OCI-LY3 (cell line): Measurements from ENCODE around the gene PLOD2.

Source experiments
- H2AFZ ChIP-seq: fragments of 200-600, 300-600 bp; shearing (Covaris generic); 2 replicates; pipeline ENCODE4 v1.6.0; 2014; ENCODE audit warnings: antibody characterized with exemption, low read depth, low read length
- H3K27ac ChIP-seq: fragments of 200-600, 300-600 bp; sonication (generic); 2 replicates; pipeline ENCODE4 v1.5.1; 2014; ENCODE audit warnings: mild to moderate bottlenecking, low read length, moderate library complexity, mixed read lengths
- H3K27me3 ChIP-seq: fragments of 200-600, 300-600 bp; sonication (generic); 2 replicates; pipeline ENCODE4 v1.6.1; 2014; ENCODE audit warnings: low read depth, low read length, mixed read lengths
- H3K36me3 ChIP-seq: fragments of 200-600, 300-600 bp; sonication (generic); replicated peaks from 2 replicates; pipeline ENCODE3; 2014; ENCODE audit warnings: low read depth, low read length, mixed read lengths
- H3K4me1 ChIP-seq: fragments of 300-600, 200-600 bp; sonication (generic); 2 replicates; pipeline ENCODE4 v1.6.1; 2014; ENCODE audit warnings: low read length, mixed read lengths
- H3K4me2 ChIP-seq: fragments of 200-600, 300-600 bp; sonication (generic); 2 replicates; pipeline ENCODE4 v1.6.1; 2014; ENCODE audit warnings: low read length, mixed read lengths
- H3K4me3 ChIP-seq: fragments of 300-600, 200-600 bp; sonication (generic); 2 replicates; pipeline ENCODE4 v1.5.1; 2014; ENCODE audit warnings: antibody characterized with exemption, mild to moderate bottlenecking, low read length, moderate library complexity
- H3K79me2 ChIP-seq: fragments of 300-600, 200-600 bp; shearing (Covaris generic); 2 replicates; pipeline ENCODE4 v1.6.1; 2014; ENCODE audit warnings: mild to moderate bottlenecking, low read length, mixed read lengths
- H3K9ac ChIP-seq: fragments of 300-600, 200-600 bp; shearing (Covaris generic); 2 replicates; pipeline ENCODE4 v1.6.0; 2014; ENCODE audit warnings: mild to moderate bottlenecking, low read length, moderate library complexity
- H3K9me3 ChIP-seq: fragments of 200-600, 300-600 bp; shearing (Covaris generic); 2 replicates; pipeline ENCODE4 v1.6.1; 2014; ENCODE audit warnings: low read length, mixed read lengths; ENCODE audit not compliant: insufficient read depth
- H4K20me1 ChIP-seq: fragments of 200-600, 300-600 bp; sonication (generic); 2 replicates; pipeline ENCODE4 v1.6.1; 2016; ENCODE audit warnings: low read length, mixed read lengths; ENCODE audit not compliant: insufficient read depth
- EZH2phosphoT487 ChIP-seq: fragments of 200-600 bp; shearing (Covaris generic); IDR thresholded peaks from 2 replicates; pipeline ENCODE4 v1.6.1; 2018; ENCODE audit warnings: antibody characterized with exemption, mixed run types, low read depth
- TF ChIP-seq, protein P1 (sequence below): fragments of 200-600, 300-600 bp; sonication (generic); IDR thresholded peaks from 2 replicates; pipeline ENCODE4 v1.5.1; 2014; ENCODE audit warnings: antibody characterized with exemption, low read length, low read depth

Gene PLOD2

DNA sequence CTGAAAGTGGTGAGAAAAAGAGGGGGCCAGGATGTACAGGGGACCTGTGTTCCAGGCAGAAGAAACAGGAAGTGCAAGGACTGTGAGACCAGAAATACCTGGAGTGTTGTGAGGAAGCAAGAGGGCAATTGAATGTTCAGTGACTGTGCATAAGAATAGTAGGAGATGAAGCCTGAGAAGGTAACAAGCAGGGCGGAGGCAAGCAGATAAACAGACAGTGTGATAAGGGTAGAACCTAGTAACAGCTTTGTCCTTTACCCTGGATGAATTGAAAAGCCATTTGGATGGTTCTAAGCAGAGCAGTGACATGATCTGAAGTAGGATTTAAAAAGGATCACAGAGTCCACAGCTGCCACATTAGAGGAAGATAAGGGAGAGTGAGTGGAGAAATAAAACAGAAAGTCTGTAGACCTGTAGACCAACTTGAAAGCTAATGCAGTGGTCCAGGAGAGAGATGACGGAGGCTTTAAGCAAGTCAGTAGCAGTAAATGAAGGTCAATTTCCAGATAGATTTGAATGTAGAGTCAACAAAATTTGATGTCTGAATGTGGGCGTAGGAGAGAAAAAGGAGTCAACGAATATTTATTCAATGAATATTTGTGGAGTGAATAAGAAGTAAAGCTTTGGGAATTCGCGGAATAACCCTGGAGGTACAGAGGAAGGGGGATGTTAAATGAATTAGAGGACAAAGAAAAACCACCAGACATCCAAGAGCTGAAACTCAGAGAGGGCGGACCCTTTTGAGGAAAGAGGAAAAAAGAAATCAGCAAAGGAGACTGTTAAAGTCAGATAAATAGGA lies 4.2 kb upstream of the PLOD2 start:
- no peak overlapping the region for H2AFZ ChIP-seq
- no peak for TF ChIP-seq EZH2phosphoT487
- TF ChIP-seq, protein P1, sequence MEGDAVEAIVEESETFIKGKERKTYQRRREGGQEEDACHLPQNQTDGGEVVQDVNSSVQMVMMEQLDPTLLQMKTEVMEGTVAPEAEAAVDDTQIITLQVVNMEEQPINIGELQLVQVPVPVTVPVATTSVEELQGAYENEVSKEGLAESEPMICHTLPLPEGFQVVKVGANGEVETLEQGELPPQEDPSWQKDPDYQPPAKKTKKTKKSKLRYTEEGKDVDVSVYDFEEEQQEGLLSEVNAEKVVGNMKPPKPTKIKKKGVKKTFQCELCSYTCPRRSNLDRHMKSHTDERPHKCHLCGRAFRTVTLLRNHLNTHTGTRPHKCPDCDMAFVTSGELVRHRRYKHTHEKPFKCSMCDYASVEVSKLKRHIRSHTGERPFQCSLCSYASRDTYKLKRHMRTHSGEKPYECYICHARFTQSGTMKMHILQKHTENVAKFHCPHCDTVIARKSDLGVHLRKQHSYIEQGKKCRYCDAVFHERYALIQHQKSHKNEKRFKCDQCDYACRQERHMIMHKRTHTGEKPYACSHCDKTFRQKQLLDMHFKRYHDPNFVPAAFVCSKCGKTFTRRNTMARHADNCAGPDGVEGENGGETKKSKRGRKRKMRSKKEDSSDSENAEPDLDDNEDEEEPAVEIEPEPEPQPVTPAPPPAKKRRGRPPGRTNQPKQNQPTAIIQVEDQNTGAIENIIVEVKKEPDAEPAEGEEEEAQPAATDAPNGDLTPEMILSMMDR = no peak
- no peak overlapping the region for H3K4me3 ChIP-seq
- no peaks in the 10 kb centered on the region for H3K9me3 ChIP-seq
- no peak overlapping the region for H3K9ac ChIP-seq
- no peak overlapping the region for H3K4me2 ChIP-seq
- no peaks in the 10 kb centered on the region for H3K4me1 ChIP-seq
- no peaks in the 10 kb centered on the region for H3K27me3 ChIP-seq
- no peaks in the 10 kb centered on the region for H3K36me3 ChIP-seq
- H4K20me1 ChIP-seq = no peaks in the 10 kb centered on the region
- no peak overlapping the region for H3K27ac ChIP-seq
- H3K79me2 ChIP-seq = no peaks in the 10 kb centered on the region

DNA sequence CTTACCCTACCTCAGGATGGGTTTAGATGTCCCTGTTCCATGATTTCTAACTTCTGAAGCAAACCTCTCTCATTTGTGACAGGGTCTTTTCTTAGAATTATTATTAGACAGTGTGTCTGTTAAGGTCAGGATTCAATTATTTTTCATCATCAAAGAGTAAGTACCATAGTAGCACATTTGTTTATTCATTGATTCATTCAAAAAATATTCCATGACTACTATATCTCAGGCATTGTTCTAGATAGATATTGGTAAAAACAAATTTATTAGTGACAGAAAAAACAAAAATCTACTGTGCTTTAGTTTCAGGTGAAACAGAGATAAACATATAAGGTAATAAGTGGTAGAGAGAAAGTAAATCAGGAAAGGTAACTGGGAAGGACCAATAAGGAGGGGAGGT lies 3.5 kb upstream of the PLOD2 start:
- Histone ChIP-seq H4K20me1 (no peaks in the 10 kb centered on the region), H3K79me2 (no peaks in the 10 kb centered on the region), H3K36me3 (no peaks in the 10 kb centered on the region), H3K4me1 (no peaks in the 10 kb centered on the region), H3K4me2 (no peak overlapping the region), H3K4me3 (no peak overlapping the region), H2AFZ (no peak overlapping the region), H3K27me3 (no peaks in the 10 kb centered on the region), H3K27ac (no peak overlapping the region), H3K9ac (no peak overlapping the region), H3K9me3 (no peaks in the 10 kb centered on the region)
- TF ChIP-seq, protein P1 = no peak
- TF ChIP-seq EZH2phosphoT487 = no peak

DNA sequence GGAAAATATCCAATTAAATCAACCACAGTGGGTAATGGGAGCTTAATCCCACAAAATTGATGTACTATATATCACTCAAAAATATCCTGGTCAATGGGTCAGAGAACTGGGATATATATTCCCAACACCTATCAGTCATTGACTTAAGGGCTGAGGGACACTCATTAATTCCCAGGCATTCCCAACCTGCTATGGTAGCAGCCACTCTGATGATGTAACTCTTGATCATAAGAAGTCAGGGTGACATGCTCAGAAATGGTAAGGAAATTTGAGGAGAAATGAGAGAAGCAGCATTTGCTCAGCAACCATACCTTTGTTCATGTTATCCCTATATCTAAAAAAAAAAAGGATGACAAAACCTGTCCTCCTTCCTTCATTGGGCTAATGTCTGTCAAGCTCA lies 3.1 kb upstream of the PLOD2 start:
- Histone ChIP-seq H3K9me3 (no peaks in the 10 kb centered on the region), H3K9ac (no peak overlapping the region), H4K20me1 (no peaks in the 10 kb centered on the region), H3K4me3 (no peak overlapping the region), H3K27ac (no peak overlapping the region), H3K79me2 (no peaks in the 10 kb centered on the region), H2AFZ (no peak overlapping the region), H3K36me3 (no peaks in the 10 kb centered on the region), H3K27me3 (no peaks in the 10 kb centered on the region), H3K4me2 (no peak overlapping the region), H3K4me1 (no peaks in the 10 kb centered on the region)
- no peak for TF ChIP-seq EZH2phosphoT487
- TF ChIP-seq, protein P1 = no peak

DNA sequence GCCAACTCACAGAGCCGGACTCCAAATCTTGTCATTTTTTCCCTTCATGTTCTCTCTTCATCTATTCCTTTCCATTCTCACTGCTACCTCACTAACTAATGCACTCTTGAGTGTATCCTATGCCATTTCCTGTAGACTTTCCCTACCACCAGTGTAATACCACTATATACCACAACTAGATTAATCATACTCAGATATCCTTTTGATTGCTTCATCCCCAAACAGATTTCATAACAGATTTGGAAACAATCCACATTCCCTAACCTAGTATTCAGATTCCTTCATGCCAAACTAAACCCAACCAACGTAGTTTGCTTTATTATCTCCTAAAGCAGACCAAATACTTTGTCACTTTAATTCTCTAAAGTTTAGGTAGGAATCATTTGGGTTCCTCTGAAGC lies 2.6 kb upstream of the PLOD2 start:
- Histone ChIP-seq H3K27me3 (no peaks in the 10 kb centered on the region), H3K4me3 (no peak overlapping the region), H3K4me1 (no peaks in the 10 kb centered on the region), H4K20me1 (no peaks in the 10 kb centered on the region), H3K4me2 (no peak overlapping the region), H3K9me3 (no peaks in the 10 kb centered on the region), H3K79me2 (no peaks in the 10 kb centered on the region), H3K9ac (no peak overlapping the region), H3K27ac (no peak overlapping the region), H2AFZ (no peak overlapping the region), H3K36me3 (no peaks in the 10 kb centered on the region)
- TF ChIP-seq, protein P1 = no peak
- no peak for TF ChIP-seq EZH2phosphoT487
